ENCODE results near the gene CDH19.

Gene CDH19, protein sequence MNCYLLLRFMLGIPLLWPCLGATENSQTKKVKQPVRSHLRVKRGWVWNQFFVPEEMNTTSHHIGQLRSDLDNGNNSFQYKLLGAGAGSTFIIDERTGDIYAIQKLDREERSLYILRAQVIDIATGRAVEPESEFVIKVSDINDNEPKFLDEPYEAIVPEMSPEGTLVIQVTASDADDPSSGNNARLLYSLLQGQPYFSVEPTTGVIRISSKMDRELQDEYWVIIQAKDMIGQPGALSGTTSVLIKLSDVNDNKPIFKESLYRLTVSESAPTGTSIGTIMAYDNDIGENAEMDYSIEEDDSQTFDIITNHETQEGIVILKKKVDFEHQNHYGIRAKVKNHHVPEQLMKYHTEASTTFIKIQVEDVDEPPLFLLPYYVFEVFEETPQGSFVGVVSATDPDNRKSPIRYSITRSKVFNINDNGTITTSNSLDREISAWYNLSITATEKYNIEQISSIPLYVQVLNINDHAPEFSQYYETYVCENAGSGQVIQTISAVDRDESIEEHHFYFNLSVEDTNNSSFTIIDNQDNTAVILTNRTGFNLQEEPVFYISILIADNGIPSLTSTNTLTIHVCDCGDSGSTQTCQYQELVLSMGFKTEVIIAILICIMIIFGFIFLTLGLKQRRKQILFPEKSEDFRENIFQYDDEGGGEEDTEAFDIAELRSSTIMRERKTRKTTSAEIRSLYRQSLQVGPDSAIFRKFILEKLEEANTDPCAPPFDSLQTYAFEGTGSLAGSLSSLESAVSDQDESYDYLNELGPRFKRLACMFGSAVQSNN

DNA sequence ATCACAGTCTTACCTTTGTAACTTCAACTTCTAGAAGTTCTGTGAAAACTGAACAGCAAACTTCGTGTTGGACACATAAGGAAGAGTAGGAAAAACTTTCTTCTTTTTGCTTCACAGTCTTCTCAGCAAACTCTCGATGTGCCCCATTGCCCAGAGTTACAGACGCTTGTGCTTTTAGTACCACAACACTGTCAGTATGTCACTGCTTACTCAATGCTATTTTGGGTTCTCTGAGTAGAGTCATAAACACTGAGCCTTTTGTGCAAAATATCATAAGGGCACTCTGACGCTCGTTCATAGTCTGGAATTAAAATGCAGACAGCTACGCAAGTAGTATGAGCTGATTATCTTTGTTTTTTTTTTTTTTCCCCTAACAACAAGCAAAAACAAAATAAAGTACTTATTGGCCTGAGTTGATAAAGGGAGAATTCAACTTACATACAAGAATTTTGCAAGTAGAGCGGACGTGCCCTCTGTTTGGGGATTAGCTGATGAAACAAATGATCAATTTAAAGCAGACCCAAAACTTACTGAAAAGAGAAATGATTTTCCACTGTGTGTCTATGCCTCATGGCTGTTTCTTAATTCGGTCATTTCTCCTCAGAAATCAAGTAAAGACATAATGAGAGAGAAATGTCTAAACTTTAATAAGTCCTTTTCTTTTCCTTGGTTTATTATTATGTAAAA, at the start of gene CDH19:
Gene CDH19 (minus strand): TSS at position 150 of the 687 bp plus-strand sequence. CDS start 31,886 bp downstream, outside the sequence.
- DNase-seq: no peak

DNA sequence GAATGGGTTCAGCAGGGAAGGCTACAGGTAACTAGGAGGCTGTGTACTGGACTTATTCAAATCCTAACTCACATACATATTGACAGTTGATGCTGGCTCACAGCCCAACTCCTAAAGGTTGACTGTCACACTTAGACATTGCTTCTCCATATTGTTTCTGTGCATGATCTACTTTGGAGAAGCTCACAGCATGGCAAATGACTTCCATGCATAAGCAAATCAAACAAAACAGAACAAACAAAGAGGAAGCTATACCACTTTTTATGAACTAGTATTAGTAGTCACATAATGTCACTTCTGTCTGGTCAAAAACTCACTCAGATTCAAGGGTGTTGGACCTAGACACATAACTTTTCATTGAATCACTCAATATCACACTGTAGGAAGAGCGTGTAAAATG, 43.8 kb upstream of the CDH19 start:
- DNase-seq: no peak

- DNase-seq: no peak
Measured at GRCh38 chr18:66646609-66647008, 42.7 kb upstream of the CDH19 start.

DNA sequence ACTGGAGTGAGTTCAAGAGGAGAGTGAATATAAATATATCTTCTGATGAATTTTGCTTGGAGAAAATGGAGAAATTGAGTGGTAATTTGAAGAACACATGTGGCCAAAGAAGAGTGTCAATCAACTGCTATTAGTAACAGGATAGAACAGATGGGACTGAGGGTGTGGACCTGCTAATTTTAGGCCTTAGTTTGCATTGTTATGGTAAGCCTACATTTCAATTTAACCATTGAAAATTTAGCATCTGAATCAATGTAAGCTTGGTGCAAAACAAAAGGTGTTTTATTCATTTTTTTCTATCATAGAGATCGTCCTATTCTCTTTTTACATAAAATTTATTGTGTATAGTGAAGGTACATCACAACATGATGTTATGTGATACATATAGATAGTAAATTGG, 42.1 kb upstream of the CDH19 start:
- no peak for DNase-seq

DNA sequence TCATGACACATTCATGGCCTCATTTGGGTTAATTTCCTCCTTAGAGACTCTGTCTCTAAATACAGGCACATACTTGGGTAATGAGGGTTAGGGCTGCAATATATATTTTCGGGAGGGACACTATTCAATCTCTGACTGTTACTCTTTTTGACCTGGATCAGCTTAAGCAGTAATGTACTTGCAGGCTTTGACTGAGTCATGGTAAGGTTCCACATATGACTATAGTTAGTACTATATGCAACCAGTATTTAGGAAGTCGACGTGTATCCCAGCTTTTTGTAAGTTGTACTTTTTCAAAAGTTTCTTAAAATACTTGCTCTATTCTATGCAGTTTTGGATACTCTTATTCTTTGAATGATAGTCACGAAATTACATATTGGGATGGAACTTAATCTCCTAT, 37.2 kb upstream of the CDH19 start:
- DNase-seq: no peak

- DNase-seq: peak; percentile 84
Measured at GRCh38 chr18:66640431-66640830, 36.5 kb upstream of the CDH19 start.

DNA sequence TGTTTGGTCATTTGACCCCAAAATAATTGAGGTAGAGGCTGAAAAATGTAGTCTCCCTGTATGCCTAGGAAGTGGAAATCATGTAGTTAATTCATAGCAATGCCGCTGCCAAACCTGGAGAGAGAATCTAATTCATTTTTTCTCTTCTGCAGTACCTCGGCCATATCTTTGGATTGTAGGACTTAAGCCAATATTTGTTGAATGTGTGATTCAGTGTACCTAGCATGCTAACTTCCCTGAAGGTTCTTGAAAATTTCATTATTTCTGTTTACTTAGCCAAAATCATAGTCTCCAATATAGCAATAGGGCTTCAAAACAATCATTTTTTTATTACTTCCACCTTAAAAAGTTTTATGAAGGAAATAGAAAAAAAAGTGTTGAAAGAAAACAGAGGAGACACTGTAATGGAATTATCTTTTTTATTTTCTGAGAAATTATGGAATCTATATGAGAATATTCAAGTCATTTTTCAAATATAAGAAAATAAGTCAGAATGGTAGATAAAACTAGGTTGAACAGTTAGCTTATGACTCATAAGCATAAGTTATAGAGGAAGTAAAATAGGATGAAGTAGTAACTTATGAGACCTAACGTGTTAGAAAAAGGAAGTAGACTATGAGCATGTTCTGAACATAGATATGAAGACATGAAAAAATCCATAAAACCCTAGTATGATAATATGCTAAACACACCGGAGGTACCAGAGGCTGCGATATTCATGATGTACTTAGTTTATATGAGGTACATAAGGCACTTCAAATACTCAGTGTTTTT, 35.2 kb upstream of the CDH19 start:
- DNase-seq: peak; percentile 70

DNA sequence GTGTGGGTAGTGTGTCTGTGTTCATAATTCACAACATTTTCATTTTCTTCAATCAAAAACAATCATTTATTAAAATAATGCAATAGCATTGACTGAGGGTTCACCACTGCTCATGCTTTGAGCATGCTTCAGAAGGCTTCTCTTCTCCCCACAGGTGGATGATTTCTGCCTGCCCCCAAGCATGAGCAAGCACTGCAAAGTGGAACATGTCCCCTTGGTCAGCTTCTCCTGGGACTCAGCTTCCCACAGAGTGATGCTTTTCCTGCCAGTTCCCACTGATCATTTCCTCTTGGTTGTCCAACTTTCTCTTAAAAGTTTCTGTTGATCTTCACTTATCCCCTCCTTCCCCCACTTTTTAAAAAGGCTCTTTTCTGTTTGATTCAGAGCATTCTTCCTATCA, 31.5 kb upstream of the CDH19 start:
- no peak for DNase-seq

DNA sequence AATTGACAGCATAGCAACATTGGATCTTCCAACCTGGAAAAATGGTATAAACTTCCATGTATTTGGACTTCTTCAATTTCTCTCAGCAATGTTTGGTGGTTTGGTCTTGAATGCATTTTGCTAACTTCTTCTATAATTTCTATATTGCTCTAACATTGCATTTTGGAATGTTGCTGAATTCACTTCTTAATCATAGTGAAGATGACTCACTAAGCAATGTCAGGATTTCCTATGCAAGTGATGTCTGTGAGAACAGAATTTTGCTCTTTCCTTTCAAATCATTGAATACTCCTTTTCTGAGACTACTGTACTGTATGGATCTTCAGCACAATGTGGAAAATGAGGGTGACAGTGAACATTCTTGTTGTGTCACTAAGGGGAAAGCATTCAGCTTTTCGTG, 28.9 kb upstream of the CDH19 start:
- DNase-seq: no peak

DNA sequence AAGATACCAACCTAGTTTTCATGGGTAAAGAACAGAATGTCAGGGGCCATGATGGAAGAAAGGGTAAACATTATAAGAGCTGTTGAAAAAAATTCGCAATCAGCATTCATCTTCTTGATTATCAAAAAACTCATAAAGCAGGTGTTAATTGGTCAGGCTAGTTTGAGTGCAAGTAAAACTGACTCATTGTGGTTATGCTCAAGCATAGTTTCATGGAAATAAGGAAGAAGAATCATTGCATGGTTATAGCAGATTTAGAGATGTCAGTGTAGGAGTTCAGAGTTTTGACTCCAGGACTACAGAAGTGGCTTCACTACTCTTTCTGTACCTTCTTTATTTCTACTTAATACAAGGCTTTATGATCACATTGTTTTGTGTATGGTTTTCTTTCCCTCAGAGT, 26.9 kb upstream of the CDH19 start:
- peak; percentile 74 for DNase-seq

DNA sequence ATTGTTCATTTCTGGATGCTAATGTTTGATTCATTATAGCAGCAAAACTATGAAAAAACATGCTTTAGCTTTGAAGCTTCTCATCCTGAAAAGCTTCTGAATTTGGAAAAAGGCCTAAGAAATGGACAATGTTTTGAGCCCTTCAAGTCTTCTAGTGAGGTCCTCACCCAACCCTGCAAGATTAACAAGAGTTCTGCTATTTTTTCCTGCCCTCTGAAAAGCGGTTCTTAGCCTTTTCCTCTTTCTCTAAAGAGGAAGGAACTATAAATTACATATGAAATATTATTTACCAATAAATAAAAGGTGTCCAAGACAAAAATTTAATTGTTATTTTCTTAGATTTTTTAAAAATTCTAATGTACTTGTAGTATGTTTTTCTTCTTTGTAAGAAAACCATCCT, 19.9 kb upstream of the CDH19 start:
- peak; percentile 16 for DNase-seq

DNA sequence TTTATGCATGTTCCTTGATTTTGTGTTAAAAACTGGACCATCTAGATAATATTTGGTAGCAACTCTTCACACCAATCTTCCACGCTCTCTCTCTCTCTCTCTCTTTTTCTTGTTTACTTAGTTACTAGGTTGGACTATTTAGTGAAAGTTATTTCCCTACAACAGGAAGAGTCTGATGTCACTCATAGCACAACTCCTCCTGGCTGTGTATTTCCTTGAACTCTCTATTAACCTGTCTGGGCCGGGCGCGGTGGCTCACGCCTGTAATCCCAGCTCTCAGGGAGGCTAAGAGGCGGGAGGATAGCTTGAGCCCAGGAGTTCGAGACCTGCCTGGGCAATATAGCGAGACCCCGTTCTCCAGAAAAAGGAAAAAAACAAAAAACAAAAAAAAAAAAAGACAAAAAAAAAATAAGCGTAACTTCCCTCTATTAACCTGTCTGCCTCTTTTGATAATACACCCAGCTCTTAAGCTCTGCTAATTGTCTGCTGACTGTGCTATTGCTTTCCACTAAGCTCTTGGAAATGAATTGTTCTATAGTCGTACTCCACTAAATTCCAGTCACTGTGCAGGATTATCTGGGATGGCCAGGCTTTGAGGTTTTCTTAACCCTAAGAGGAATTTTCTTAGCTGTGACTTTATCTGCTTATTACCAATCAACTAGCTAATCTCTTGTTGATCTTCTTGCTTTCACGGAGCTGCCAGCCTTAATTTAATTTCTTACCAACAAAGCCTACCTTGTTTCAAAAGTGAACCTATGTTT, 18.1 kb upstream of the CDH19 start:
- DNase-seq: no peak

DNA sequence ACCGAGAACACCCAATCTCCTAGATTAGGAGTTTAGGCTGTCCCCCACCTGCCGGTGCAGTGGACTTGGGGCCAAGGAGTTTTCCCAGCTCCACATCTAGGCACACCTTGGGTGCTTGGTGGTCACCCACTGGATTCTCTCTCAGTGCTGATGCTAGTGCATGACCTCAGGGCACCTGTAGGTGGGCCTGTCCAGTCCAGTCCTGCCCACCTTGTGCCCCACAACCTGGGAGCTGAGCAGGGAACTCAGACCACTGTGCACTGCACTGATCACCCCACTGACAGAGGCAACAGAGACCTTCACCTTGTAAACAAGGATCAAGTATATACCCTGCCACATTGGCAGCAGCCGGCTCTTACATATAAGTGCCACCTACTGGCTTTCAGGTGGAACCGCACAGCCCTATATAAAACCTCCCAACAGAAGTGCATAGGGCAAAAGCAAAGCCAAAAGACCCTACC, 12.7 kb upstream of the CDH19 start:
- peak; percentile 67 for DNase-seq

DNA sequence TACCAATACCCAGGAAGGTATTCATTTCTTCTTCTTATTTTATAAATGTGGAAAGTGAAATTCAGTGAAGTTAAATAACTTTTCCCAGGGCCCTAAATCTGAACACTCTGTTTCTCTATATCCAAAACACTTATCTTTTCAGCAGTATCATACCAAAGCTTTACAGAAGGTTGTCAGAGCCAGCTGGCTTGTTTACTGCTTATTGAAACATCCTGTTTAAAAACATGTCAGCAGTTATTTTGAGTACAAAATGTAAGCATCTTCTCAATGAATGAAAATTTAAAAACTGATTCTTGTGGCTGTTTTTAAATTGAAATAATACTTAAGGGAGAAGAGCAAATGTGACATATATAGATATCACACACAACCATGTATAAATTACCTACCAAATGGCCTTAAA, 11.3 kb upstream of the CDH19 start:
- no peak for DNase-seq

DNA sequence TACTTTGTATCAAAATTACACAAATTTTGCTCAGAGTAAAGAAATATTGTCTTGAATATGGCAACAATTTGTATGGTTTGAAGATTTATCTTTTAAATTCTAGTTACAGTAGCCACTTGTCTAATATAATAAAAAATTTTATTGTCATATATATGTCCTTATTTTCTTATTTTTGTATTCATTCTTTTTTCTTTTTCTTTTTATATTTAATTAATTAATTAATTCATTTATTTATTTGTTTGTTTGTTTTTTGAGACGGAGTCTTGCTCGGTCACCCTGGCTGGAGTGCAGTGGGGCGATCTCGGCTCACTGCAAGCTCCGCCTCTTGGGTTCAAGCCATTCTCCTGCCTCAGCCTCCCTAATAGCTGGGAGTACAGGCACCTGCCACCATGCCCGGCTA, 3.7 kb upstream of the CDH19 start:
- no peak for DNase-seq

DNA sequence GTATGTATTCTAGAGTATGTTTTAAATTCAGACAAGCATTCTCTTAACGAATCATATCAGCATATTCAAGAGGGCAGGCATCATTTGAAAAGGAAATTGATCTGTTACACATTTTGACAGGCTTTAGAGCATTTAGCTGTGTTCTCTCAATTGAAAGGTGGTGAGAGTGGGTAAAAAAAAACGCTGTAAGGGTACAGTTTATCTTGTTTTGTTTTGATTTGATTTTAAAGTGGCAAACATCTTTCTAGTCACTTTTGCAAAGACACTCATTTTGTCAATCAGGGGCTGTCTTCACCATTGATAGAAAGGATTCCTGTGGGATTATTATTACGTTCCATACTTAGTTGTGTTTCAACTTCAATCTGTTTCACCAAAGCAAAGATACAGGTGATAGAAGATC, 2.2 kb downstream of the CDH19 start:
- DNase-seq: no peak

DNA sequence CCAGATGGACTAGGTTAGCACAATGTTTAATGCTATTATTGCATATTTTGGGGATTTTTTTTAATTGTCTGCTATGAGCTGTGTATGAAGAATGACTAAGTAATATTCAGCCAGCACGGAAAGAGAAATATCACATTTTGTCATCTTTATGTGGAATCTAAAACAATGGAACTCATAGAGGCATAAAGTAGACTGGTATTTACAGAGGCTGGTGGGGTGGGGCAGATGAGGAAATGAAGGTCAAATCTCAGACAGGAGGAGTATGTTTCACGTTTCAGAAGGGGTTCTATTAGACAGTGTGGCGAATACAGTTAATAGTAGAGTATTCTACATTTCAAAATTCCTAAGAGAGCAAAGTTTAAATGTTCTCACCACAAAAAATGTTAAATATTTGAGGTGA, 4.7 kb downstream of the CDH19 start:
- no peak for DNase-seq

DNA sequence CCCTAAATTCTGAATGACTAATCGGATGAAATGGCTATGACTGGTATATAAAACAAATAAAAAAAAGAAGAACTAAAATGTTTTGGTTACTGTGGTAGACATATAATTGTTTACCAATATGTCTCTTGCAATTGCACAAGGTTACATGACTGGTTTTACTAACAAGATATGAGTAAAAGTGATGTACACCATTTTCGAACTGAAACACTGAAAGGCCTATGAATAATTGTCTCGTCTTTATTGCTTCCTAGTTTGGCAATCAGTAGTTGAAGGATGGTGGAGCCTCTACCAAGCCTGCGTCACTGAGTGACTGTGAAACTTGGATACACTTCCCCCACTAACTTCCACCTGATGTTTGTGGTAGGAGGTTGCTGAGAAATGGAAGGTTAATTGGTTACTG, 16.5 kb downstream of the CDH19 start:
- no peak for DNase-seq

GRCh38 chr18:66582211-66582610, 21.7 kb downstream of the CDH19 start:
- DNase-seq: no peak

- no peak for DNase-seq
Measured at GRCh38 chr18:66575263-66575662, 28.6 kb downstream of the CDH19 start.

- DNase-seq: no peak
Measured at GRCh38 chr18:66571845-66572244, 32.0 kb downstream of the CDH19 start.

GRCh38 chr18:66566616-66567015, 37.3 kb downstream of the CDH19 start:
- DNase-seq: no peak
